HG03095 (cell line): ENCODE results near the gene NFYC.
"Not testable (repeated sequence)": the region's sequence is repeated elsewhere in the genome, so short reads cannot be mapped to it uniquely, and the experiment has no call there.

Source experiments
- ATAC-seq: cut with Tn5 transposase; IDR thresholded peaks from one replicate; pipeline ENCODE4 v1.9.1; 2021; ENCODE audit warnings: moderate library complexity; ENCODE audit not compliant: unreplicated experiment

Gene NFYC

DNA sequence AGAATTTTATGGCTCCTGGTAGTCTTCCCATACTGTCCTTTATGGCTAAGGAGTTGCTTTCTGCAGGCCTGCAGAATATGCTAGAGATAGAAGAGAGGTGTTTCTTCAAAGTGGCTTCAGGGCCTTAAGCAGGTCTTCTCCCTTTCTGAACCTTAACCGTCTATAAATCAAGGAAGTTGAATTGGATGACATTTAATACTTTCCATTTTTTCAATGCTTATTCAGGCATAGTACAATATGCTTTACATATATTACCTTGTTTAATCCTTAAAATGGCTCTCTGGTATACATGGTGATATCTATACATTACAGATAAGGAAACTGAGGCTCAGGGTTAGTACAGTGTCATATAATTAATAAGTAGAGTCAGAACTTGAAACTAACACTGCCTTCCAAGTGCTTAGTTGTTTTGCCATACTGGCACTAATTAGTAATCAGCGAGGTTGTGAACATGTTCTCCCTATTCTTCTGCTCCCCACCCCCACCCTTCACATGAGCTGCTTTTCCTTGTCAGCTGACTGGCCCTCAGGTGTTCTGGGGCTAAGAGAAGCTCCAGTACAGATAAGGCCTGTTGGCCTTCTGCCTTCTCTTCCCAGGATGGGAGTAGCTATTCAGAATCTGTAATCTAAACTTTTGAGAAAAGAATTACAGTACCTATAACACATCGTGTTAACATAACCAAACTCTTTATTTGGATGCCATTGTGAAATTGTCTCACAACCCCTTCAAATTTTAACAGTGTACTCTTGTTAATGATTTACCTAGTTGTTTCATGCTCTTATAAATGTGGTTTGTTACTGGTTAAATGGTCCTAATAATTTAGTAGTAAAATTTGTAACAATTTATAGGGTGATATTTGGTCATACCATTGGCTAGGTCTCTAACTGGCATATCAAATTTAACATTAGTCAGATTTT is 13.6 kb downstream of the NFYC start:
- ATAC-seq = no peak

DNA sequence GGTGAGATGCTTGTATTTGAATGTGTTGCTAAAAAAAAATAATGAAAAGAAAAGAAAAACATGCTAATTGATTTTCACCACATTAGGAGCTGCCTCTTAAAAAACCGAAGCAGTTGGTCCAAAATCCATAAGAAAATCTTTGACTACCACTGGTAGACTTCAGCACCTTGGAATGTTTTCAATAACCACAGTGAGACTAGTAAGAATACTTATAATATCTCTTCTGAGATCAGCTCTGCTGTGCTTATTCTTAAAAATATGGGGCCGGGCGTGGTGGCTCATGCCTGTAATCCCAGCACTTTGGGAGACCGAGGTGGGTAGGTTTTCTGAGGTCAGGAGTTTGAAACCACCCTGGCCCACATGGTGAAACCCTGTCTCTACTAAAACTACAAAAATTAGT is 15.1 kb downstream of the NFYC start:
- ATAC-seq = no peak

DNA sequence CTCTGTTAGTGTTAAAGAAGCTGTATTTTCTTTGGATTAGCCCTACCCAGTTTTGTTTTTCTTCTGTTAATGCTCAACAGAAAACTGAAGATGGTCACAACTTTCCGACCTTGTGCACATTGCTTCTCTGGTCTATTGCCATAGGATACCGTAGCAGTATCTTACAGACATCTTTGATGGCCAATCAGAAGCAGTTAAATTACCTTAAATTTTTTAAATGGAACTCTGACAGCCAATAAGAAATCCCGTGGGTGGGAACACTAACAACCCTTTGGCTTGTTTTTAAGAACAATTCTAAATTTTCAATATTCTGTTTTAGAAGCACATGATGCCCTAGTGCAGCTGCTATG is 17.2 kb downstream of the NFYC start:
- ATAC-seq = peak; percentile 57

DNA sequence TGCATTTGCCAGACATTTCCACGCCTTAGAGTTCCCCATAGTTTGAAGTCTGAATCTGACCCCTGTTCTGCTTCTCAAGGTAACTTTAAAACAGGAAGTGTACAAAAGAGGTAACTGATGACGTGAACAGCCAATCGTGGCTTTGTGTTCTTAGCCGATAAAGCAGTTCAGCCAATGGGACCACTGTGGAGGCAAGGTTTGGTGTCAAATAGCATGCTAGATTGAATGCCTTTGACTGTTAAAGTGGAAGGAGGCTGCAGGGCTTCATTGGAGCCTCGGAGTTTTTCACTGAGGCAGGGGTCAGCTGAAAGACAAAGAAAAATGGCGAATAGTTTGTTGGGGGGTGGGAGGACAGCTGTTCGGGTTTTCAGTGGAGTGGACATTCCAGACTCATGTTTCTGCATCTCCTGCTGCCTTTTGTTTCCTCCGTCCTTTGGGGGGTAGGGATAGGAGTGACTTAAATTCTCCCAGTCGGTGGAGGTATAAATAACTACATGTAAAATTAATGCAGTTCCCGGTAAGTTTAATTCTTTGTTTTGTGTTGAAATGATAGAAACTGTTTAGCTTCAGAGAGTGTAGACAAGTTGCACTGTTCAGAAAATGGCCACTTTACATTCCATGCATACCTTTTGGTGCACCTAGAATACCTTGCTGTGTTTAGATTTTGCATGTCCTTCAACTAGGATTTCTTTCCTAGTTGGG is 17.7 kb downstream of the NFYC start:
- peak; percentile 71 for ATAC-seq

DNA sequence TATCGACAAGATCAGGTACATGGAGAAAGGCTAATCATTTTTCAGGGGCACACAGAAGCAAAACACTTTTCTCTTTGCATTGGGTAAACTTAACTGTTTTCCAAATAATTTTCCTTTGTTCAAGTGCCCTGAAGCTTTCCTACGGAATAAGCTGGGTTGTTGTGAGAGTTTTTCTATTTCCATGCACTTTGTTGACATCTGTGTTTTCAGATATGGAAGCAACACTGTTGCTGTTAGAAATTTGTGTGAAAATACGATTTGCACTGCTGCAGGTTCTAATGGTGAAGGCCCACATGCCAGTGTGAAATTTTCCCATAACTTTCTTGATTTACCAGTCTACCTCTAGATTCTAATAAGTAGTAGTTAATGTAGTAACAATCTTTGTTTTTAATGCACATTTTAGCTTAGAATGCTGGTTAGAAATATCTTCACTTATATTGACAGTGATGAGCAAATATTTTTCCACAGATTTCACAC is 18.3 kb downstream of the NFYC start:
- ATAC-seq = no peak

DNA sequence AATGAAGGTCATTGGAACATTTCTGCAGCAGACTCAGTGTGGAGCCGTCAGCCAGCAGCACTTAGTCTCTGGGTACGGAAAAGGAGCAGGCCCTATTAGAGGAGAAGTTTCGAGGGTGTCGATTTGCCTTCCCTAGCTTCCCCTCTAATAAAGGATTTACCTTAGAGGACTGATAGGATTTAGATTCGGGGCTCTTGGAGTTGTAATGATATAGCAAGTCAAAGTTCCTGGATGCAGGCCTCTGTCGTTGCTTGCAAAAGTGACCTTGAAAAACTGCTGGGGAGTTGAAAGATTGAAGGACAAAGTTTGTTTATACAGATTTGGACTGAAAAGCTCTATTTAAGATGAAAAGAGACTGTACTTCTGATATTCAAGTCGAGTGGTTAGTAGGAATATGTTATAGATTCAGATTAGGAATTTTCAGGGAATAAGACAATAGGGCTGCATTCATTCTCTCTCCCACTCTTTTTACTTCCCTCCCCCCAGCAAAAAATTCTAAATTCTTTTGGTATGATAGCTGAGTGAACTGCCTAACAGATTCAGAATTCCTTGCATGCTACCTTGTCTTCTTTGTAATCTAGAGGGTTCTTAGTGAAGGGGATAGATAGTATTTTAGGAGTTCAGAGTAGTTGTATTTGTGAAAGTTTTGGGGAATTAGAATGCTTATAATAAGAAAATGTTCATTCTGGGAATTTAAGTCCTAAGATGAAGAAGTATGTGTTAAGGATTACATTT is 19.2 kb downstream of the NFYC start:
- no peak for ATAC-seq

DNA sequence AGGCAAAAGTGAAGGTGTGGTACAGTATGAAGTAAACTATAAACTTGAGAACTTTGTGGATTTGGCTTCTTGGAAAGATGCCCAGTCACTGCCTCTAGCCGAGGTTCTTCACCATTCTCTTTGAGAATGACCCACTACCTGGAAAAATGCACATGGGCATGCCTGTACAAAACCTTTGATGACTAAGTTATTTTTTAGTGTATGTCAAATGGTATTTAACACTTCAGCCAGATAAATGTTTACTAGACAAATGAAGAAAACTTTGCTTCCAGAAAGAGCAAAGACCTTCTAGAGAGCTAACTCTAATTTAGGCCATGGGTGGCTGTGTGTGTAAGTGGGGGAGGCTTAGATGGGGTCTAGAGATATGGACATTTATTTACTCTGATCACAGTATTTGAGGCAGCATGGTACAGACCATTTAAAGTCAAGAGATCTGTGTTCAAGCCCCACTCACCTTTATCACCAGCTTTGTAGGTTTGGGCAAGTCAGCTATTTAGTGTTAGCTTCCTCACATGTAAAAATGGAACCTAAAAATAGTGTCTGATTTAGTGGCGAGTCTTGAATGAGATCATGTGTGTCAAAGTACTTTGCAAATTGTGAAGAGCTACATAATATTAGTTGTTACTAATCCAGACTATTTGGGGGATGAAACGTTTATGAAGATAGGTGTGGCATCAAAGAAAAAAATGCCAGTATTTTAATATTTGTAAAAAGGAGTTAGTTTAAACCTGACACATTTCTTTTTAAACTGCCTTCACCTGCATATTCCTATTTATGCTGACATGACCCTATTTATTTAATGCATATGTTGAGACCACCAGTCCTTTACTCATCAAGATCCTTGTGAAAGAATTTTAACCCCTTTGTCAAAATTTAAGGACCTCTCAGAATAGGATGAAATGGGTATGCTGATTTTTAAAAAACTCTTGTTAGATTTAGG is 20.2 kb downstream of the NFYC start:
- ATAC-seq = no peak

DNA sequence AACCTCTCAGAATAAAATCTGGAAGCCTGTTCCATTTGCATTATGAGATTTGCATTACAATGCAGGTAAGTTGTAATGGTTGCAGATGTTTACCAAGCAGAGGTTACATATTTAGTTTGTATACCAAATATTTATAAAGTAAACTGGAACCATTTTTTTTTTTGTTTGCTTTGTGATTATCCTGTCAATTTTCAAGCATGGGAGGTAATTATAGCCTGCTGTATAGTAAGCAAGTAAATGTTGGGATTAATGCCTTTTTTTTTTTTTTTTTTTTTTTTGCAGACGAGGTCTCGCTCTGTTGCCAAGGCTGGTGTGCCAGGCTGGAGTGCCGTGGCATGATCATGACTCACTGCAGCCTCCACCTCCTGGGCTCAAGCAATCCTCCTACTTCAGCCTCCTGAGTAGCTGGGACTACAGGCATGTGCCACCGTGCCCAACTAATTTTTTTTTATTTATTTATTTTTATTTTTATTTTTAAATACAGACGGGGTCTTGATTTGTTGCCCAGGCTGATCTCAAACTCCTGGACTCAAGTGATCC is 21.0 kb downstream of the NFYC start:
- no peak for ATAC-seq

DNA sequence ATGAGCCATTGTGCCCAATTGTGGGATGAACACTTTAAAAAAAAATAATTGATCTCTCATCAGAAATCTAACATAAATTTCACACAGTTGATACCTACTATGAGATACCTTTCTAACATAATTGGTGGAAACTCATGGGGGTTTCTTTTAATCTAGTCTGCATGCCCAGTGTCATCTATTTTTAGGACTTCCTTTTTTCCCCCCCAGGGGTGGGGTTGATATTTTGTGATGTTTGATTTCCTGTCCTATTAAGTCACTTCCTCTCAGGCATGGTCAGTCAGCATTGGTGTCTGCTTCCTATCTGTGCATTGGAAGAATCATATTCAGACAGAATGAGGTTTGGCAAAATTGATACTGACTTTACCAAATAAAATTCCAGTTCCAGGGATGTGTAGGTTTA is 21.5 kb downstream of the NFYC start:
- no peak for ATAC-seq

DNA sequence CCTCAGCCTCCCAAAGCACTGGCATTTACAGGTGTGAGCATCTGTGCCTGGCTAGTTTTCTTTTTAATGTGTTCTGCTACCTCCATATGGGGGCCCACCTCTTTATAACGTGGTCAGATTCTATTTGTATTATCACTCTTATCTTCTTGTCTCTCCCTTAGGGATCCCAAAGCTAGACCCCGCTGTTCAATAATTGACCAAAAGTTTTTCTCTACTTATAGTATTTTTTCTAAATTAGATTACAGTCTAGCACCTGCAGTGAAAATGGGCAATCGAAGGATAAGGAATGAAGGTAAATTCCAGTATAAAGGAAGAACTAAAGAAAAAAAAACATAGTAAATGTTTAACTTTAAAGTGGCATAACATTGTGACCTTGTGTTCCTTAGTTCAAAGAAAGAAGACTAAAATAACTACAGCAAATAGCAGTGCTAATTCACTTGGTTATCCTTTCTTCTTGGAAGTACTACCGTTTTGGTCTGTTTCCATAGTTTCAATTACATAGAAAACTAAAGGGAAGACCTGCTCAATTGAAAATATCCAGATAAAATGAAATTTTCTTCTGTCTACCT is 24.1 kb downstream of the NFYC start:
- no peak for ATAC-seq

DNA sequence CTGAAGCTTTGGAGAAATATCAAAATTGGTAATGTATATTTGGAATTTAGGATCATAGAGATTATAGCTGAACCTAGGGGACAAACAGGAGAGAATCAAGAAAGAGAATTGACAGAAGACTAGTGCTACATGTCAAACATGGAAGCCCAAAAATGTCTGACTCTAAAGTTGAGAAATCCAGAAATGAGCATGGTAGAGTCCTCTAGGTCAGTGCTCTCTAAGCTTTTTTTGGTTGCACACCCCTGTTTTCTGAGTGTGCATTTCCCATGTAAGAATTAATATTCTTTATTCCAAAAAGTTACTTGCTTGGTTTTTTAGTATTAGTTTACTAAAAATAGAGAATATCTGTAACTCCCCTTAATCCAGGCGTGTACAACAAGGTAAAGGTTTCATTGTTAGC is 25.6 kb downstream of the NFYC start:
- no peak for ATAC-seq

DNA sequence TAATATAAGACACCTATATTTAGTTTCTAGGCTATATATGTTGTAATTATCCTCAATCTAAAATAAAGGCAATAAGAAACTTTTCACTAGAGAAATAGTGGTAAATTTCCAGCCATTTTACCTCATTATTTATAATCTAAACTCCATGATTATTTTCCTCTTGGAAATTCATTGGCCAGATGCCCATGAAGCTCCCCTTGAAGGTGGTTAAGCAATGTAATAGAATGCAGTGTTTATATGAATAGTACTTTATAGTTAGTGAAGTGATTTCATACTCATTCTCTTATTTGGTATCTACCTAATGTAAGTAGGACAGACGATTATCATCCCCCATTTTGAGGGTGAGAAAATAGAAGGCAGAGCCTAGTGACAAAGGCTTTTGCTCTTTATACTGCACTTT is 26.5 kb downstream of the NFYC start:
- no peak for ATAC-seq

DNA sequence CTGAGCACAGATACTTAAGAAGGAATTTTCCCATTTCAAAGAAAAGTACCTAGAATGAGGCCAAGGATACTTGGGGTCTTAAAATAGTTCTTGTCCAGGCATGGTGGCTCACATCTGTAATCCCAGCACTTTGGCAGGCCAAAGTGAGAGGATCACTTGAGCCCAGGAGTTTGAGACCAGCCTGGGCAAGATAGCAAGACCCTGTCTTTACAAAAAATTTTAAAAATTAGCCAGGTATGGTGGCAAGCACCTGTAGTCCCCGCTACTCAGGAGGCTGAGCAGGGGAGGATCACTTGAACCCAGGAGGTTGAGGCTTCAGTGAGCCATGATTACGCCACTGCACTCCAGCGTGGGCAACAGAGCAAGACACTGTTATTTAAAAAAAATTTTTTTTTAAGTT is 29.0 kb downstream of the NFYC start:
- ATAC-seq = no peak

DNA sequence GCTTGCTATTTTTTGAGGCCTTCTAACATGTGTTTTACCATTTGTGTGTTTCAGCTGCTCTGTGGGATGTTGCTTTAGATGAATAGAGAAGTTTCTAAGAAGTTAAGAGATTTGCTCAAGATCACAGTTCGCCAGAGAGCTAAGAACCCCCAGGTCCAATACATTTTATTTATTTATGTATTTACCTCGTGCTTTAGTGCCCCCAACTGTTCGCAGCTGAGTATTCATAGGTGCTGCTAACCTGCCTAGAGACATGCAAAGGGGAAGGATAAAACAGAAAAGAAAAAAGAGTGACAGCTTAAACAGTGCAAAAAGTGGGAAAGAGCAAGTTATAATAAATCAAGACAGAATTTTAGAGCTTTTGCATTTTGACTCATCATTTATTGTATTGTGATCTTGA is 31.1 kb downstream of the NFYC start:
- ATAC-seq = no peak

DNA sequence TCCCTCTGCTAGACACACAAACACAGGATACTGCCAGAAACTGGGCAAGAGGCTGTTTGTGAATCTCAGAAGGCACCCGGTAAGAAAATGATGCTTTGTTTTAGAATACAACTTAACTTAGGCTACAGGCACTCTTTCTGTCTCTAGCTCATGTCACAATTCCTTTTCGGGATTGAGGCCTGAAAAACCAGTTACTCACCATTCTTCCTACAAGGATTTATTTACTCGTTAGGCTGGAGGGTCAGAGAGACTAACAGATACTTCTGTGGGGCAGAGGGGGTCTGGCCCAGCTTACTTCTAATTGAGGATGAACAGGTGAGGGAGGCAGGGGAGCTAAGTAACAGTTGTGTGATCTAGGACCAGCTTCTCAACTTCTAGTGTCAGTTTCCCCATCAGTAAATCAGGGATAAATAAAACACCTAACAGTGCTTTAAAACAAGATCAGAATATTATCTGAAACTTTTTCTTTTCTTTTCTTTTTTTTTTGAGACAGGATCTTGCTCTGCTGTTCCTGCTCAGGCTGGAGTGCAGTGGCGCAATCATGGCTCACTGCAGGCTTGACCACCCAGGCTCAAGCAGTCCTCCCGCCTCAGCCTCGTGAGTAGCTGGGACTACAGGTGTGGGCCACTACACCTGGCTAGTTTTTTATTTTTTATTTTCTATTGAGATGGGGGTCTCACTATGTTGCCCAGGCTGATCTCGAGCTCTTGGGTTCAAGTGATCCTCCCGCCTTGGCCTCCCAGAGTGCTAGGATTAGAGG is 31.9 kb downstream of the NFYC start:
- no peak for ATAC-seq

DNA sequence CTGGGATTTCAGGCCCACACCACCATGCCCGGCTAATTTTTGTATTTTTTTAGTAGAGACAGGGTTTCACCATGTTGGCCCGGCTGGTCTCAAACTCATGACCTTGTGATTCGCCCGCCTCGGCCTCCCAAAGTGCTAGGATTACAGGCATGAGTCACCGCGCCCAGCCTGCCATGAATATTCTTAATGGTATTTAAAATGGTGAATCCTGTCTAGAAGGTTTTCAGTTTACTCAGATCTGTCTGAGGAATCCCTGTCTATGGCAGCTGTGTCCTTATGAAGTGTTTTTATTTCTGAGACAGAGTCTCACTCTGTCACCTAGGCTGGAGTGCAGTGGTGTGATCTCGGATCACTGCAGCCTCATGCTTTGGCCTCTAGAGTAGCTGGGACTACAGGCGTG is 36.2 kb downstream of the NFYC start:
- not testable (repeated sequence) for ATAC-seq

DNA sequence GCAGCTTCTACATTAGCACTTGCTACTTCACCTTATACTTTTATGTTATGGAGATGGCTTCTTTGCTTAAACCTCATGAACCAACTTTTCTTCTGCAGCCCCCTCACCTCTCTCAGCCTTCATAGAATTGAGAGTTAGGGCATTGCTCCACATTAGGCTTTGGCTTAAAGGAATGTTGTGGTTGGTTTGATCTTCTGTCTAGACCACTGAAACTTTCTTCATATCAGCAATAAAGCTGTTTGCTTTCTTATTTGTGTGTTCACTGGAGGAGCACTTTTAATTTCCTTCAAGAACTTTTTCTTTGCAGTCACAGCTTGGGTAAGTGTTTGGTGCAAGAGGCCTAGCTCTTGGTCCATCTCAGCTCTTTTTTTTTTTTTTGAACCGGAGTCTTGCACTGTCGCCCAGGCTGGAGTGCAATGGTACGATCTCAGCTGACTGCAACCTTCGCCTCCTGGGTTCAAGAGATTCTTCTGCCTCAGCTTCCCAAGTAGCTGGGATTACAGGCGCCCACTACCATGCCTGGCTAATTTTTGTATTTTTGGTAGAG is 37.9 kb downstream of the NFYC start:
- ATAC-seq = not testable (repeated sequence)

DNA sequence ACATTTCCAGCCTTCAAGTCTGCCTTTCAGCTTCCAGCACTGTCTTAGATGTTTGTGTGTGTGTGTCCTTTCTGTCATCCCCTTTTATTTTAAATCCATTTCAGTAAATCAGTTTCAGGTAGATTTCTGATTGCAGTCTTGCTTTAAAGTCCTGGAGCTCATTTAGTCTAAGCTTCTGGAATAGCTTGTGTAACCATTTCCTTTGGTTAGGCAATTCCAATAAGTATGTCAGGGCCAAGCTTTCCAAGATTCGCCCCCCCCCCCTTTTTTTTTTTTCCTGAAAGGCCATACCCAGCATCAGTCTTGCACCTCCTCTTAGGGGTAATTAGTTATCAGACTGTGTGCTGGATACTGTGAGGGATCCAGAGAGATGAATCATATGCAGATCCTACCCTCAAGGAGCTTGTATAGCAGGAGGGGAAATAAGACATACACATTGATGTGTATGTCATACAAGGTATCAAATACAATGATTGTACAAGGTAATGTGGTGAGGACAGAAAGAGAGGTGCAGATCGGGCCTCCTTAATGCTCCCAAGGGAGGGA is 41.3 kb downstream of the NFYC start:
- no peak for ATAC-seq
